Spleen (tissue), 7 donors: ENCODE measurements around the gene AARS2.

Experiments used
- POLR2A ChIP-seq, 3 donors: fragments of 450-650 bp; IDR thresholded peaks; one replicate each; pipeline ENCODE4 v1.5.1; 2017; ENCODE audit warnings: antibody characterized with exemption in 3 of 3, mild to moderate bottlenecking in 1 of 3
- TF ChIP-seq, protein P1 (sequence below), 11 experiments: fragments of 200-600 bp in 7 of 11; fragments of 450-650 bp in 4 of 11; sonication (generic) in 4 of 11; IDR thresholded peaks in 8 of 11; conservative IDR thresholded peaks in 3 of 11; 1 replicate in 7 of 11; 2 replicates in 4 of 11; pipeline versions ENCODE4 v1.4.0 to v1.8.0; 2016 to 2021; ENCODE audit warnings: antibody characterized with exemption in 11 of 11, inconsistent platforms in 4 of 11, mild to moderate bottlenecking in 1 of 11
- donor health status: DM: no; HTN: no; CAD: no; lungs with moderate emphysema.
- donor health status: DM: no; HTN: no; CAD: no.
- donor health status: DM: no; HTN: no; CAD: no.

DNA sequence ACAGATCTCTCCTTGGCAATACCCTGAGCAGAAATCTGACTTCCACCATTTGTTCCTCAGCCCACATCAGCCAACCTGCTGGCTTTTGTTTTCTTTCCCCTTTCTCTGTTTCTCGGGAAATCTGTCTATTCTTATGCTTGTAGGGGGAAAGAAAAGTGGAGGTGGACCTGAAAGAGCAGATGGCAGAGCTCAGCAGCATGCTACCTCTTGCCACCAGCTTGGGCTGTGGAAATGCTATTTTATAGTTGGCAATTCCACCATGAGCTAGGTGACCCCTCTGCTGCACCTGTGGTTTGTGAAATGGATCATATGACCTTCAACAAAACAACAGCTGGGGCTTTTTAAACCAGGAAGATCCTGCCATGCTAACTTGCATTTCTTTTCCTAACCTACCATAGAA lies 22.5 kb upstream of the AARS2 start:
- TF ChIP-seq, protein P1, sequence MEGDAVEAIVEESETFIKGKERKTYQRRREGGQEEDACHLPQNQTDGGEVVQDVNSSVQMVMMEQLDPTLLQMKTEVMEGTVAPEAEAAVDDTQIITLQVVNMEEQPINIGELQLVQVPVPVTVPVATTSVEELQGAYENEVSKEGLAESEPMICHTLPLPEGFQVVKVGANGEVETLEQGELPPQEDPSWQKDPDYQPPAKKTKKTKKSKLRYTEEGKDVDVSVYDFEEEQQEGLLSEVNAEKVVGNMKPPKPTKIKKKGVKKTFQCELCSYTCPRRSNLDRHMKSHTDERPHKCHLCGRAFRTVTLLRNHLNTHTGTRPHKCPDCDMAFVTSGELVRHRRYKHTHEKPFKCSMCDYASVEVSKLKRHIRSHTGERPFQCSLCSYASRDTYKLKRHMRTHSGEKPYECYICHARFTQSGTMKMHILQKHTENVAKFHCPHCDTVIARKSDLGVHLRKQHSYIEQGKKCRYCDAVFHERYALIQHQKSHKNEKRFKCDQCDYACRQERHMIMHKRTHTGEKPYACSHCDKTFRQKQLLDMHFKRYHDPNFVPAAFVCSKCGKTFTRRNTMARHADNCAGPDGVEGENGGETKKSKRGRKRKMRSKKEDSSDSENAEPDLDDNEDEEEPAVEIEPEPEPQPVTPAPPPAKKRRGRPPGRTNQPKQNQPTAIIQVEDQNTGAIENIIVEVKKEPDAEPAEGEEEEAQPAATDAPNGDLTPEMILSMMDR (IDR thresholded peaks at IDR 0.05 in 8 of 11, conservative IDR thresholded peaks at IDR 0.05 in 3 of 11): no peak
- no peak for TF ChIP-seq POLR2A (IDR thresholded peaks at IDR 0.05)
